Caco-2 (cell line): ENCODE data around the gene DHRS7C. TPM values are rescaled to one million over a fixed set of nuclear protein-coding genes. Genes with fewer than 3 reads are reported as not detected.

Source experiments
- BruUV-seq: library from RNA; stranded (reverse); fragments of 400-500 nt; replicated peaks from 2 replicates; lab custom pipeline; 2021; lab: Mats Ljungman, UMichigan
- CTCF ChIA-PET: fragments of 300-600 bp; sonication (Branson Sonifier 250); formaldehyde crosslinking; loops from one replicate; lab custom pipeline; 2022; ENCODE audit warnings: antibody characterized with exemption; lab: Charles Lee
- POLR2A ChIA-PET: fragments of 300-600 bp; sonication (Branson Sonifier 250); formaldehyde crosslinking; loops from one replicate; lab custom pipeline; 2022; ENCODE audit warnings: antibody characterized with exemption; lab: Charles Lee
- DNase-seq, 2 experiments: peaks; one replicate each; pipeline versions ENCODE4 v3.0.0 to v3.0.0-alpha.2; 2020 to 2022
- H3K27me3 ChIP-seq: replicated peaks from 2 replicates; pipeline ENCODE4 v1.6.0; 2011; ENCODE audit warnings: low read length; ENCODE audit not compliant: control insufficient read depth, insufficient read depth
- H3K36me3 ChIP-seq: 2 replicates; pipeline ENCODE4 v1.5.1; 2011; ENCODE audit warnings: low read length; ENCODE audit not compliant: control insufficient read depth, insufficient read depth
- H3K4me1 ChIP-seq: fragments of 250-450 bp; sonication (Bioruptor Pico); 2 replicates; pipeline ENCODE4 v1.5.1; 2020; ENCODE audit warnings: mild to moderate bottlenecking
- H3K4me3 ChIP-seq: 2 replicates; pipeline ENCODE4 v1.5.1; 2011; ENCODE audit warnings: low read depth, mild to moderate bottlenecking, control low read depth, low read length
- H3K9me3 ChIP-seq: fragments of 250-450 bp; sonication (Bioruptor Pico); 2 replicates; pipeline ENCODE4 v1.5.1; 2020; ENCODE audit warnings: mild to moderate bottlenecking, moderate library complexity
- H3K27ac Mint-ChIP-seq: one replicate; pipeline ENCODE4 v1.8.0; 2022; ENCODE audit warnings: mixed read lengths; ENCODE audit not compliant: unreplicated experiment
- H3K27me3 Mint-ChIP-seq: one replicate; pipeline ENCODE4 v1.8.0; 2022; ENCODE audit warnings: mixed read lengths; ENCODE audit not compliant: insufficient read depth, unreplicated experiment
- H3K36me3 Mint-ChIP-seq: one replicate; pipeline ENCODE4 v1.8.0; 2022; ENCODE audit warnings: mild to moderate bottlenecking, mixed read lengths; ENCODE audit not compliant: insufficient read depth, unreplicated experiment
- H3K4me1 Mint-ChIP-seq: one replicate; pipeline ENCODE4 v1.8.0; 2022; ENCODE audit warnings: low read depth, mixed read lengths; ENCODE audit not compliant: unreplicated experiment
- H3K4me3 Mint-ChIP-seq: one replicate; pipeline ENCODE4 v1.8.0; 2022; ENCODE audit warnings: mild to moderate bottlenecking, moderate library complexity, mixed read lengths; ENCODE audit not compliant: unreplicated experiment
- H3K9me3 Mint-ChIP-seq: one replicate; pipeline ENCODE4 v1.8.0; 2022; ENCODE audit warnings: mixed read lengths; ENCODE audit not compliant: unreplicated experiment
- intact Hi-C: fragments of 100-400 bp; cut with micrococcal nuclease; formaldehyde crosslinking; loops from one replicate; pipeline ENCODE4 v1.10.0; 2022; ENCODE audit not compliant: unreplicated experiment
- total RNA-seq: library from RNA; stranded (reverse); gene quantifications from 2 replicates; pipeline ENCODE4 v1.2.3, GENCODE V29; 2022
- TF ChIP-seq, protein P1 (sequence below), 2 experiments: fragments of 200-600 bp in 1 of 2; IDR thresholded peaks; 1 replicate in 1 of 2; 2 replicates in 1 of 2; pipeline versions ENCODE4 v1.5.1 to v1.8.0; 2011 to 2022; ENCODE audit warnings: antibody characterized with exemption in 1 of 2, control low read depth in 1 of 2, inconsistent platforms in 1 of 2, low read depth in 1 of 2, low read length in 1 of 2, mild to moderate bottlenecking in 1 of 2, moderate library complexity in 1 of 2; ENCODE audit not compliant: insufficient read depth in 1 of 2, severe bottlenecking in 1 of 2, unreplicated experiment in 1 of 2

Gene DHRS7C
- total RNA-seq, 1 experiment from 2014 or later: not detected

DNA sequence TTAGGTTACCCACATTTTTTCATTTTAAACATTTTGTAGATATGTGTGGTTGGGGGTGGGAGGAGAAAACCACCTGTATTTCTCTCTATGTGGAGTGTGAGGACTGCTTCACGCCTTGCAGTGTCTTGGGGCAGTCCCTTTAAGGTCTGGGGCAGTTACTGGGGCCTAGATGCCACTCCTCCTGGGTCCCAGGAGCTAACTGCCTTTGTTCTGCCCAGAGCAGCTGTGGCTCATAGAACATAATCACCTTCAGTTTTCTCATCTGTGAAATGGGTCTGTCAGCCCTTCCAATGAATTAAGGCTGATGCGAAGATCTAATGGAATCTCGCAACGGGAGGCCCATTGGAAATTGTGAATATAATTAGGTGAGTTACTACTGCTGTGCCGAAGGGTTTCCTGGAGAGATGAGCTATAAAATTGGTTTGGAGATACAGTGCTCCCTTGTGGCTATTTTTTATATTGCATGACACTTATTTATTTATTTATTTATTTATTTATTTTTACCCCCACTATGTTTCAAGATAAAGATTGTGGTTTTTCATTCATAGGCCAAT is 22.9 kb downstream of the DHRS7C start:
- intact Hi-C loops: loop anchor here (1.0 kb wide), 1 partner anchor 39 kb away; no protein-coding TSS in a partner anchor
- Mint-ChIP-seq H3K4me3 (no peak overlapping the region), H3K27ac (no peak overlapping the region), H3K27me3 (peaks cover 3% of the 10 kb centered on the region), H3K36me3 (no peaks in the 10 kb centered on the region), H3K4me1 (peaks cover 5% of the 10 kb centered on the region), H3K9me3 (no peaks in the 10 kb centered on the region)
- no peak overlapping the region for H3K4me3 ChIP-seq
- TF ChIP-seq, protein P1, sequence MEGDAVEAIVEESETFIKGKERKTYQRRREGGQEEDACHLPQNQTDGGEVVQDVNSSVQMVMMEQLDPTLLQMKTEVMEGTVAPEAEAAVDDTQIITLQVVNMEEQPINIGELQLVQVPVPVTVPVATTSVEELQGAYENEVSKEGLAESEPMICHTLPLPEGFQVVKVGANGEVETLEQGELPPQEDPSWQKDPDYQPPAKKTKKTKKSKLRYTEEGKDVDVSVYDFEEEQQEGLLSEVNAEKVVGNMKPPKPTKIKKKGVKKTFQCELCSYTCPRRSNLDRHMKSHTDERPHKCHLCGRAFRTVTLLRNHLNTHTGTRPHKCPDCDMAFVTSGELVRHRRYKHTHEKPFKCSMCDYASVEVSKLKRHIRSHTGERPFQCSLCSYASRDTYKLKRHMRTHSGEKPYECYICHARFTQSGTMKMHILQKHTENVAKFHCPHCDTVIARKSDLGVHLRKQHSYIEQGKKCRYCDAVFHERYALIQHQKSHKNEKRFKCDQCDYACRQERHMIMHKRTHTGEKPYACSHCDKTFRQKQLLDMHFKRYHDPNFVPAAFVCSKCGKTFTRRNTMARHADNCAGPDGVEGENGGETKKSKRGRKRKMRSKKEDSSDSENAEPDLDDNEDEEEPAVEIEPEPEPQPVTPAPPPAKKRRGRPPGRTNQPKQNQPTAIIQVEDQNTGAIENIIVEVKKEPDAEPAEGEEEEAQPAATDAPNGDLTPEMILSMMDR (IDR thresholded peaks at IDR 0.05; ENCODE audit: insufficient read depth in 1 of 2, low read depth in 1 of 2, low read length in 1 of 2, severe bottlenecking in 1 of 2, unreplicated experiment in 1 of 2): peak in 1 of 2 experiments; percentile 19
- no peaks in the 10 kb centered on the region for H3K36me3 ChIP-seq
- ChIA-PET POLR2A (no interaction called here), CTCF (interaction anchor here (0.5 to 1.2 kb wide), 5 partner anchors 18 to 193 kb away, joined by 3 to 12 read pairs (median 3); partner anchors contain the start of genes CFAP52 and STX8)
- H3K27me3 ChIP-seq: no peaks in the 10 kb centered on the region
- H3K9me3 ChIP-seq: no peaks in the 10 kb centered on the region
- peak in 1 of 2 experiments; percentile 3 for DNase-seq
- BruUV-seq: no TSS peak
- H3K4me1 ChIP-seq: no peaks in the 10 kb centered on the region

DNA sequence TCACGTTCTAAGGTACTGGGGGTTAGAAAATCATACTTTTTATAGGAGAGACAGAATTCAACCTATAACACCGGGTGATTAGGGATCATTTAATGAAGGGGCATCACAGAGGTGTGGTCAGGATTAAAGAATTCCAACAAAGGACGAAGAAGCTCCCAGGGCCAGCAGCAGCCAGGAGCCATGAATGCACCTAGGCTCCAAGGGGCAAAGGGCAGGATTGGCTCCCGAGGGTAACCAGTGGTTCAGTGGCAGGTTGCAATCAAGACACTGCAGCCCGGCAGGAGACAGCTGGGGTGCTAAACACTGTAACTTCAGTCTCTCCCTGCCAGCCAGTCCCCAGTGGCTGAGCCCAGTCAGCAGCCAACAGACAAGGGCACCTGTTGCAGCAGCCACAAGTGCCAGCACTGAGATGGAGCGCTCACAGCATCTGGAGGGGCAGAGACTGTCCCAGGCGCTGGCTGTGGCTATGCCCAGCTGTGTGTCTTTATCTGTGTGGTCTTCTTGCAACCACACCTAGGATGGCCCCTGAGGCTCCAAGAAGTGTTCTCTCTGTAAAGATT is 23.9 kb downstream of the DHRS7C start:
- H3K4me1 Mint-ChIP-seq: peaks cover 5% of the 10 kb centered on the region
- no peaks in the 10 kb centered on the region for H3K36me3 Mint-ChIP-seq
- no peaks in the 10 kb centered on the region for H3K4me1 ChIP-seq
- TF ChIP-seq, protein P1 (IDR thresholded peaks at IDR 0.05; ENCODE audit: insufficient read depth in 1 of 2, low read depth in 1 of 2, low read length in 1 of 2, severe bottlenecking in 1 of 2, unreplicated experiment in 1 of 2): no peak
- no peaks in the 10 kb centered on the region for H3K27me3 ChIP-seq
- ChIA-PET CTCF (no interaction called here), POLR2A (no interaction called here)
- BruUV-seq: no TSS peak
- no peak for DNase-seq
- intact Hi-C loops: no loop called here
- peaks cover 4% of the 10 kb centered on the region for H3K27me3 Mint-ChIP-seq
- H3K4me3 ChIP-seq: no peak overlapping the region
- no peaks in the 10 kb centered on the region for H3K36me3 ChIP-seq
- H3K9me3 Mint-ChIP-seq: no peaks in the 10 kb centered on the region
- H3K4me3 Mint-ChIP-seq: no peak overlapping the region
- no peaks in the 10 kb centered on the region for H3K9me3 ChIP-seq
- H3K27ac Mint-ChIP-seq: no peak overlapping the region

DNA sequence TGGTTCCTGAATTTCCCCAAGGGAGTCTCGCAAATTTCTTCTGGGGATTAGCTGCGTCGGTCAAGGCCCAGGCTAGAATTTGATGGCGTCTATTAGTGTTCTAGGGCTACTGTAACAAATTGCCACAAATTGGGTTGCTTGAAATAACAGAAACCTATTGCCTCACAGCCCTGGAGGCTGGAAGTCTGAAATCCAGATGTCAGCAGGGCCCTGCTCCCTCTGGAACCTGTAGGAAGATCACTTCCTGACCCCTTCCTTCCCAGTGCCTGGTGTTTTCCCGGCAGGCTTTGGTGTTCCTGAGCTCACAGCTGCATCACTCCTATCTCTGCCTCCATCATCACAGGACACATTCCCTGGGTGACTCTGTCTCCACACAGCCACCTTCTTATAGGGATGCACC is 24.4 kb downstream of the DHRS7C start:
- Histone ChIP-seq H3K36me3 (no peaks in the 10 kb centered on the region), H3K27me3 (no peaks in the 10 kb centered on the region), H3K4me3 (no peak overlapping the region), H3K4me1 (no peaks in the 10 kb centered on the region), H3K9me3 (no peaks in the 10 kb centered on the region)
- Mint-ChIP-seq H3K4me1 (peaks cover 5% of the 10 kb centered on the region), H3K27ac (no peak overlapping the region), H3K9me3 (no peaks in the 10 kb centered on the region), H3K27me3 (peaks cover 4% of the 10 kb centered on the region), H3K36me3 (no peaks in the 10 kb centered on the region), H3K4me3 (no peak overlapping the region)
- CTCF ChIA-PET: no interaction called here
- BruUV-seq: no TSS peak
- intact Hi-C loops: no loop called here
- POLR2A ChIA-PET: no interaction called here
- no peak for DNase-seq
- TF ChIP-seq, protein P1 (IDR thresholded peaks at IDR 0.05; ENCODE audit: insufficient read depth in 1 of 2, low read depth in 1 of 2, low read length in 1 of 2, severe bottlenecking in 1 of 2, unreplicated experiment in 1 of 2): no peak
